ENCODE data around the gene KCNC3.

DNA sequence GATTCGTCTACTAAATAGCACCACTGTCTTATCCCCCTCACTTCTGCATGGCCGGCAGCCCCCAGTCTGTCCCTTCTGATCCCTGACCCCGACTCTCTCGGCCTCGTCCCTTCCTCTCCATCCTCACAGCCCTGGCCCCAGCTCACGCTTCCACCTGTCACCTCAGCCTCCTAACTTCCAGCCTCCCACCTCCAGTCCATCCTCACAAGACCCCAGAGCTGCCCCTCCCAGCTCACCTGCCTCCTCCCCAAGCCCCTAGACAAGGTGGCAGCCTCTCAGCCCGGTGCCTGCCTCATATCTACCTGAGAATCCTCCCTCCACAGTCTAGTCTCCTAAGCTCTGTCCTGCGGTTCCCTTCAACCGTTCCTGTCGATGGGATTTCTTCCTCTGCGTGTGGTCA, 10.0 kb downstream of the KCNC3 start:
- no peak for TF ChIP-seq EP300 (IDR thresholded peaks at IDR 0.05)
- TF ChIP-seq, protein P1, sequence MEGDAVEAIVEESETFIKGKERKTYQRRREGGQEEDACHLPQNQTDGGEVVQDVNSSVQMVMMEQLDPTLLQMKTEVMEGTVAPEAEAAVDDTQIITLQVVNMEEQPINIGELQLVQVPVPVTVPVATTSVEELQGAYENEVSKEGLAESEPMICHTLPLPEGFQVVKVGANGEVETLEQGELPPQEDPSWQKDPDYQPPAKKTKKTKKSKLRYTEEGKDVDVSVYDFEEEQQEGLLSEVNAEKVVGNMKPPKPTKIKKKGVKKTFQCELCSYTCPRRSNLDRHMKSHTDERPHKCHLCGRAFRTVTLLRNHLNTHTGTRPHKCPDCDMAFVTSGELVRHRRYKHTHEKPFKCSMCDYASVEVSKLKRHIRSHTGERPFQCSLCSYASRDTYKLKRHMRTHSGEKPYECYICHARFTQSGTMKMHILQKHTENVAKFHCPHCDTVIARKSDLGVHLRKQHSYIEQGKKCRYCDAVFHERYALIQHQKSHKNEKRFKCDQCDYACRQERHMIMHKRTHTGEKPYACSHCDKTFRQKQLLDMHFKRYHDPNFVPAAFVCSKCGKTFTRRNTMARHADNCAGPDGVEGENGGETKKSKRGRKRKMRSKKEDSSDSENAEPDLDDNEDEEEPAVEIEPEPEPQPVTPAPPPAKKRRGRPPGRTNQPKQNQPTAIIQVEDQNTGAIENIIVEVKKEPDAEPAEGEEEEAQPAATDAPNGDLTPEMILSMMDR (IDR thresholded peaks at IDR 0.05): no peak
